ENCODE results near the gene CHST10. TPM values are rescaled to one million over a fixed set of nuclear protein-coding genes. Genes with fewer than 3 reads are reported as not detected.

The CHST10 gene
- total RNA-seq, 6 donors from 2014 or later = 2.1 to 14.7 (median 7.9) TPM

GRCh38 chr2:100451092-100451491 is 33.6 kb upstream of the CHST10 start:
- no peaks in the 10 kb centered on the region for H3K4me1 ChIP-seq
- WGBS, 2 donors = 83 to 84% methylated on average over 5 of the region's 5 CpGs
- H3K27me3 ChIP-seq = no peaks in the 10 kb centered on the region
- no peaks in the 10 kb centered on the region for H3K36me3 ChIP-seq
- no peak for DNase-seq
- TF ChIP-seq EP300 (IDR thresholded peaks at IDR 0.05) = no peak
- no peak for TF ChIP-seq POLR2AphosphoS5 (IDR thresholded peaks at IDR 0.05)
- TF ChIP-seq CTCF (IDR thresholded peaks at IDR 0.05) = no peak
- no peak for TF ChIP-seq POLR2A (IDR thresholded peaks at IDR 0.05)
- H3K27ac ChIP-seq = no peak overlapping the region
- H3K4me3 ChIP-seq = no peak overlapping the region
- H3K9me3 ChIP-seq = no peaks in the 10 kb centered on the region
- ATAC-seq (ENCODE audit: low FRiP score in 2 of 2) = no peak

GRCh38 chr2:100446696-100447095 is 29.2 kb upstream of the CHST10 start:
- ATAC-seq (ENCODE audit: low FRiP score in 2 of 2) (no peak), DNase-seq (no peak)
- Histone ChIP-seq H3K27ac (no peak overlapping the region), H3K36me3 (no peaks in the 10 kb centered on the region), H3K4me3 (no peak overlapping the region), H3K27me3 (no peaks in the 10 kb centered on the region), H3K9me3 (no peaks in the 10 kb centered on the region), H3K4me1 (no peaks in the 10 kb centered on the region)
- 86 to 93% methylated on average over 2 of the region's 2 CpGs for WGBS, 2 donors
- TF ChIP-seq POLR2A (IDR thresholded peaks at IDR 0.05) = no peak
- no peak for TF ChIP-seq EP300 (IDR thresholded peaks at IDR 0.05)
- no peak for TF ChIP-seq CTCF (IDR thresholded peaks at IDR 0.05)
- no peak for TF ChIP-seq POLR2AphosphoS5 (IDR thresholded peaks at IDR 0.05)

- H3K27ac ChIP-seq = no peak overlapping the region
- H3K9me3 ChIP-seq = no peaks in the 10 kb centered on the region
- TF ChIP-seq CTCF (IDR thresholded peaks at IDR 0.05) = no peak
- no peak for TF ChIP-seq EP300 (IDR thresholded peaks at IDR 0.05)
- no peak for TF ChIP-seq POLR2AphosphoS5 (IDR thresholded peaks at IDR 0.05)
- no peak for TF ChIP-seq POLR2A (IDR thresholded peaks at IDR 0.05)
- DNase-seq (no peak), ATAC-seq (ENCODE audit: low FRiP score in 2 of 2) (no peak)
- no peaks in the 10 kb centered on the region for H3K36me3 ChIP-seq
- H3K27me3 ChIP-seq = no peaks in the 10 kb centered on the region
- H3K4me3 ChIP-seq = no peak overlapping the region
- WGBS, 2 donors = 82 to 84% methylated on average over 8 of the region's 8 CpGs
- no peaks in the 10 kb centered on the region for H3K4me1 ChIP-seq
These were observed 20.3 kb upstream of the CHST10 start for GRCh38 chr2:100437751-100438150.

- no peak for ATAC-seq (ENCODE audit: low FRiP score in 2 of 2)
These were observed 12.3 kb upstream of the CHST10 start for GRCh38 chr2:100429726-100430125.

More at GRCh38 chr2:100429726-100430125, 12.3 kb upstream of the CHST10 start:
- Histone ChIP-seq H3K27me3 (no peaks in the 10 kb centered on the region), H3K36me3 (no peaks in the 10 kb centered on the region), H3K4me1 (no peaks in the 10 kb centered on the region), H3K9me3 (peaks cover 0 to 5% (median 0%) of the 10 kb centered on the region in 4 donors), H3K4me3 (no peak overlapping the region), H3K27ac (no peak overlapping the region)
- DNase-seq = no peak
- TF ChIP-seq POLR2AphosphoS5 (IDR thresholded peaks at IDR 0.05) (no peak), POLR2A (IDR thresholded peaks at IDR 0.05) (no peak), EP300 (IDR thresholded peaks at IDR 0.05) (no peak), CTCF (IDR thresholded peaks at IDR 0.05) (no peak)
- WGBS, 2 donors = 47 to 53% methylated on average over 1 of the region's 1 CpG
